GM12865 (cell line): ENCODE measurements around the gene PCDHB13.
"Not testable (repeated sequence)": the region's sequence is repeated elsewhere in the genome, so short reads cannot be mapped to it uniquely, and the experiment has no call there.

Source experiments
- DNase-seq: peaks from one replicate; pipeline ENCODE4 v3.0.0; 2010; ENCODE audit warnings: low read depth
- H3K4me3 ChIP-seq: 2 replicates; pipeline ENCODE4 v1.5.1; 2011; ENCODE audit warnings: mild to moderate bottlenecking, low read depth, low read length, control low read depth
- TF ChIP-seq, protein P1 (sequence below): IDR thresholded peaks from 2 replicates; pipeline ENCODE4 v1.5.1; 2011; ENCODE audit warnings: low read length, control low read depth, low read depth, inconsistent platforms; ENCODE audit not compliant: insufficient read depth; ENCODE audit errors: missing control alignments

The PCDHB13 gene

DNA sequence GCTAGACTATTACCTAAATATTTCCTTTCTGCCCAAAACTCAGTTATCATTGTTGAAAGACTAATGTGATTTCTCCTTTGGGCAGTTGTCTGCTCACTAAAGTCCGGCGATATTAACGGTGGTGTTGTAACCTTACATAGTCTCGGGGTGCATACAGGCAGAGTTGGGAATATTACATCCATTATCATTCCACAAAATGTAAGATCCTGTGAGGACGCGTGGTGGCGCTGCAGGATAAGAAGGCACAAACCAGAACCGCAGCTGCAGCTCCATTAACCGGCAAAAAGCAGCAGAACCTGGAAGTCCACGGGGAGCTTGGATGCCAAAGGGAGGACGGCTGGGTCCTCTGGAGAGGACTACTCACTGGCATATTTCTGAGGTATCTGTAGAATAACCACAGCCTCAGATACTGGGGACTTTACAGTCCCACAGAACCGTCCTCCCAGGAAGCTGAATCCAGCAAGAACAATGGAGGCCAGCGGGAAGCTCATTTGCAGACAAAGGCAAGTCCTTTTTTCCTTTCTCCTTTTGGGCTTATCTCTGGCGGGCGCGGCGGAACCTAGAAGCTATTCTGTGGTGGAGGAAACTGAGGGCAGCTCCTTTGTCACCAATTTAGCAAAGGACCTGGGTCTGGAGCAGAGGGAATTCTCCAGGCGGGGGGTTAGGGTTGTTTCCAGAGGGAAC, at the start of gene PCDHB13:
TSS of gene PCDHB13 (plus strand) at position 264 of the 684 bp plus-strand sequence. CDS start at position 469, 205 bp downstream.
- peak; percentile 3 for DNase-seq
- H3K4me3 ChIP-seq, result not testable (repeated sequence)

DNA sequence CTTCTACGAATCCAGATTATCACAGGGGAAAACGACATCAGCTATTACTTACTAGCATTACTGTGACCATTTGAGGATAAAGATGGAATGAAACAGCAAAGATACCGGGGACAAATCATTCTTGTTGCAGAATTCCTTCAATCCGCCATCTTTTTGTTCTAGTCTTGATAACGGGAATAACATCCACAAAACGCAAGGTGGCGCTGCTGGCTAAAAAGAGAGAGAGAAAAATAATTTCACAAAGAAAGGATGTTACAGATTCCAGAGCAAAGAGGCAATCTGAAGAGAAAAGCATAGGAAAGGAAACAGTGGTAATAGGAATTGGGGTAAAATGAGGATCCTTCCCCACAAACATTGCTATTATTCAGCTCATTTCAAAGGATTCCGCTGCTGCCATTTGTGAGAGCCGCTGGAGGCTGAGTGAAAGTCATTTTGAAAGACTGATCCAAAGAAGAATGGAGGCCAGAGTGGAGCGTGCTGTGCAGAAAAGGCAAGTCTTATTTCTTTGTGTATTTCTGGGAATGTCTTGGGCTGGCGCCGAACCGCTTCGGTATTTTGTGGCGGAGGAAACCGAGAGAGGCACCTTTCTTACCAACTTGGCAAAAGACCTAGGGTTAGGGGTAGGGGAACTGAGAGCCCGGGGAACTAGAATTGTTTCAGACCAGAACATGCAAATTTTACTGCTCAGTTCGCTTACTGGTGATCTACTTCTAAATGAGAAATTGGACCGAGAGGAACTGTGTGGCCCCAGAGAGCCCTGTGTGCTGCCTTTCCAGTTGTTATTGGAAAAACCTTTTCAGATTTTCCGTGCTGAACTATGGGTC, 41.1 kb upstream of the PCDHB13 start, which contains the start of gene PCDHB7:
TSS of gene PCDHB7 (plus strand) at position 264 of the 824 bp plus-strand sequence. CDS start at position 456, 192 bp downstream.
- H3K4me3 ChIP-seq, result no peak within 1 kb of the TSS
- TF ChIP-seq, protein P1, sequence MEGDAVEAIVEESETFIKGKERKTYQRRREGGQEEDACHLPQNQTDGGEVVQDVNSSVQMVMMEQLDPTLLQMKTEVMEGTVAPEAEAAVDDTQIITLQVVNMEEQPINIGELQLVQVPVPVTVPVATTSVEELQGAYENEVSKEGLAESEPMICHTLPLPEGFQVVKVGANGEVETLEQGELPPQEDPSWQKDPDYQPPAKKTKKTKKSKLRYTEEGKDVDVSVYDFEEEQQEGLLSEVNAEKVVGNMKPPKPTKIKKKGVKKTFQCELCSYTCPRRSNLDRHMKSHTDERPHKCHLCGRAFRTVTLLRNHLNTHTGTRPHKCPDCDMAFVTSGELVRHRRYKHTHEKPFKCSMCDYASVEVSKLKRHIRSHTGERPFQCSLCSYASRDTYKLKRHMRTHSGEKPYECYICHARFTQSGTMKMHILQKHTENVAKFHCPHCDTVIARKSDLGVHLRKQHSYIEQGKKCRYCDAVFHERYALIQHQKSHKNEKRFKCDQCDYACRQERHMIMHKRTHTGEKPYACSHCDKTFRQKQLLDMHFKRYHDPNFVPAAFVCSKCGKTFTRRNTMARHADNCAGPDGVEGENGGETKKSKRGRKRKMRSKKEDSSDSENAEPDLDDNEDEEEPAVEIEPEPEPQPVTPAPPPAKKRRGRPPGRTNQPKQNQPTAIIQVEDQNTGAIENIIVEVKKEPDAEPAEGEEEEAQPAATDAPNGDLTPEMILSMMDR, result peak; percentile 9
- DNase-seq, result no peak

DNA sequence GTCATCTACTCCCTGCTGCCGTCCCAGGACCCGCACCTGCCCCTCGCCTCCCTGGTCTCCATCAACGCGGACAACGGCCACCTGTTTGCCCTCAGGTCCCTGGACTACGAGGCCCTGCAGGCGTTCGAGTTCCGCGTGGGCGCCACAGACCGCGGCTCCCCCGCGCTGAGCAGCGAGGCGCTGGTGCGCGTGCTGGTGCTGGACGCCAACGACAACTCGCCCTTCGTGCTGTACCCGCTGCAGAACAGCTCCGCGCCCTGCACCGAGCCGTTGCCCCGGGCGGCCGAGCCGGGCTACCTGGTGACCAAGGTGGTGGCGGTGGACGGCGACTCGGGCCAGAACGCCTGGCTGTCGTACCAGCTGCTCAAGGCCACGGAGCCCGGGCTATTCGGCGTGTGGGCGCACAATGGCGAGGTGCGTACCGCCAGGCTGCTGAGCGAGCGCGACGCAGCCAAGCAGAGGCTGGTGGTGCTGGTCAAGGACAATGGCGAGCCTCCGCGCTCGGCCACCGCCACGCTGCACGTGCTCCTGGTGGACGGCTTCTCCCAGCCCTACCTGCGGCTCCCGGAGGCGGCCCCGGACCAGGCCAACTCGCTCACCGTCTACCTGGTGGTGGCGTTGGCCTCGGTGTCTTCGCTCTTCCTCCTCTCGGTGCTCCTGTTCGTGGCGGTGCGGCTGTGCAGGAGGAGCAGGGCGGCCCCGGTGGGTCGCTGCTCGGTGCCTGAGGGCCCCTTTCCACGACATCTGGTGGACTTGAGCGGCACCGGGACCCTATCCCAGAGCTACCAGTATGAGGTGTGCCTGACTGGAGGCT, 39.2 kb upstream of the PCDHB13 start:
- not testable (repeated sequence) for DNase-seq, H3K4me3 ChIP-seq

DNA sequence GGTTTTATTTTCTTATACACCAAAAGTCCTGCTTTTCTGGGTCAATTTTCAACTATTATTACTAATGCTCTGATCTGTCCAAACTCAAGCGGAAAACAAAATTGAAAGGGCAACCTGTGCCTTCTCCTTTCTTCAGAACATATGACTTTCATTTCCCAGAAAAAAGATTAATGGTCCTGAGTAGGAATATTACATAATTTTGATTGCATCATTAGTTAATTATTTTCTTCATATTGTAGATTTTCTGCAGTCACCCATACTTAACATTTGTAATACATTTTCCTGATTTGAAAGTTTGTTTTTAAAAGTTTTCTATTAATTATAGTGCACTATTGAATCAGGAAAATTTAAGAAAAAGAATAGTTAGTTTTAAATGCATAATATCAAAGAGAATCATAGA, 37.8 kb upstream of the PCDHB13 start:
- no peak for DNase-seq
- TF ChIP-seq, protein P1, result no peak
- H3K4me3 ChIP-seq, result no peak overlapping the region

DNA sequence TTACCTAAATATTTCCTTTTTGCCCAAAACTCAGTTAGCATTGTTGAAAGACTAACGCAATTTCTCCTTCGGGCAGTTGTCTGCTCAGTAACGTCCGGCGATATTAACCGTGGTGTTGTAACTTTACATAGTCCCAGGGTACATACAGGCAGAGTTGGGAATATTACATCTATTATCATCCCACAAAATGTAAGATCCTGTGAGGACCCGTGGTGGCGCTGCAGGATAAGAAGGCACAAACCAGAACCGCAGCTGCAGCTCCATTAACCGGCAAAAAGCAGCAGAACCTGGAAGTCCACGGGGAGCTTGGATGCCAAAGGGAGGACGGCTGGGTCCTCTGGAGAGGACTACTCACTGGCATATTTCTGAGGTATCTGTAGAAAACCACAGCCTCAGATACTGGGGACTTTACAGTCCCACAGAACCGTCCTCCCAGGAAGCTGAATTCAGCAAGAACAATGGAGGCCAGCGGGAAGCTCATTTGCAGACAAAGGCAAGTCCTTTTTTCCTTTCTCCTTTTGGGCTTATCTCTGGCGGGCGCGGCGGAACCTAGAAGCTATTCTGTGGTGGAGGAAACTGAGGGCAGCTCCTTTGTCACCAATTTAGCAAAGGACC, 36.0 kb upstream of the PCDHB13 start, which contains the start of gene PCDHB8:
TSS of gene PCDHB8 (plus strand) at position 214 of the 615 bp plus-strand sequence. CDS start at position 459, 245 bp downstream.
- not testable (repeated sequence) for H3K4me3 ChIP-seq, DNase-seq

DNA sequence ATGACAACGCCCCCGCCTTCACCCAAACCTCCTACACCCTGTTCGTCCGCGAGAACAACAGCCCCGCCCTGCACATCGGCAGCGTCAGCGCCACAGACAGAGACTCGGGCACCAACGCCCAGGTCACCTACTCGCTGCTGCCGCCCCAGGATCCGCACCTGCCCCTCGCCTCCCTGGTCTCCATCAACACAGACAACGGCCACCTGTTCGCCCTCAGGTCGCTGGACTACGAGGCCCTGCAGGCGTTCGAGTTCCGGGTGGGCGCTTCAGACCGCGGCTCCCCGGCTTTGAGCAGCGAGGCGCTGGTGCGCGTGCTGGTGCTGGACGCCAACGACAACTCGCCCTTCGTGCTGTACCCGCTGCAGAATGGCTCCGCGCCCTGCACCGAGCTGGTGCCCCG, 34.3 kb upstream of the PCDHB13 start:
- DNase-seq, result not testable (repeated sequence)

DNA sequence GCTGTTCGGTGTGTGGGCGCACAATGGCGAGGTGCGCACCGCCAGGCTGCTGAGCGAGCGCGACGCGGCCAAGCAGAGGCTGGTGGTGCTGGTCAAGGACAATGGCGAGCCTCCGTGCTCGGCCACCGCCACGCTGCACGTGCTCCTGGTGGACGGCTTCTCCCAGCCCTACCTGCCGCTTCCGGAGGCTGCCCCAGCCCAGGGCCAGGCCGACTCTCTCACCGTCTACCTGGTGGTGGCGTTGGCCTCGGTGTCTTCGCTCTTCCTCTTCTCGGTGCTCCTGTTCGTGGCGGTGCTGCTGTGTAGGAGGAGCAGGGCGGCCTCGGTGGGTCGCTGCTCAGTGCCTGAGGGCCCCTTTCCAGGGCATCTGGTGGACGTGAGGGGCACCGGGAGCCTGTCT, 33.8 kb upstream of the PCDHB13 start:
- not testable (repeated sequence) for DNase-seq, H3K4me3 ChIP-seq

More for the DNA sequence above, 34.3 kb upstream of the PCDHB13 start:
- H3K4me3 ChIP-seq, result not testable (repeated sequence)

DNA sequence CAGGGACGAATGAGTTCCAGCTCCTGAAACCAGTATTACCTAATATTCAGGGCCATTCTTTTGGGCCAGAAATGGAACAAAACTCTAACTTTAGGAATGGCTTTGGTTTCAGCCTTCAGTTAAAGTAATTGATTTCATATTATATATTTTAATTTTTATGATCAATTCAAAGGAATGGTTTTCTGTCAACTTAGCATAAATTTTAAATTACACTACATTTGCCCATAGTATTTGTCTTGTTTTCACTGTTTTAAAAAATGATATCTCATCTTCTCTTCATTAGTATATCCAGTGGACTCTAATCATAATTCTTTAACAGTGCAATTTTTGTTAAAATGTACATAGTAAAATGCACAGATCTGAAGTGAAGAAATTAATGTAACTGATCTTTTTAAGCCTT, 33.4 kb upstream of the PCDHB13 start:
- TF ChIP-seq, protein P1, result no peak
- no peak for DNase-seq
- no peak overlapping the region for H3K4me3 ChIP-seq

DNA sequence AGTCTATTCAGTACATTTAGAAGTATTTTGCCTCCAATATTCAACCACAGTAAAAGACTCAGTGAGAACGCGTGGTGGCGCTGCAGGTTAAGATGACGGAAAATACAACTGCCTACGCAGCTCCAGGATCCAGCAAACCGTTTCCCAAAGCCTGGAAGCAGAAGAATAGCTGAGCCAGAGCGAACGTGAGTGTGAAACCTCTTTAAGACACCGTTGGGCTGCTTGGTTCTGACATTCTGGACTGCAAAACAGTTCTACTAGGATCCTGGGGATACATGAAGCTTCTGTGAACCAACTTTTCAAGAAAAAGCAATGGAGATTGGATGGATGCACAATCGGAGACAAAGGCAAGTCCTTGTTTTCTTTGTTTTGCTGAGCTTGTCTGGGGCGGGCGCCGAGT, 31.5 kb upstream of the PCDHB13 start, which contains the start of gene PCDHB16:
TSS of gene PCDHB16 (plus strand) at position 140 of the 400 bp plus-strand sequence. CDS start at position 313, 173 bp downstream.
- TF ChIP-seq, protein P1, result no peak
- H3K4me3 ChIP-seq, result no peak within 1 kb of the TSS
- peak; percentile 2 for DNase-seq

DNA sequence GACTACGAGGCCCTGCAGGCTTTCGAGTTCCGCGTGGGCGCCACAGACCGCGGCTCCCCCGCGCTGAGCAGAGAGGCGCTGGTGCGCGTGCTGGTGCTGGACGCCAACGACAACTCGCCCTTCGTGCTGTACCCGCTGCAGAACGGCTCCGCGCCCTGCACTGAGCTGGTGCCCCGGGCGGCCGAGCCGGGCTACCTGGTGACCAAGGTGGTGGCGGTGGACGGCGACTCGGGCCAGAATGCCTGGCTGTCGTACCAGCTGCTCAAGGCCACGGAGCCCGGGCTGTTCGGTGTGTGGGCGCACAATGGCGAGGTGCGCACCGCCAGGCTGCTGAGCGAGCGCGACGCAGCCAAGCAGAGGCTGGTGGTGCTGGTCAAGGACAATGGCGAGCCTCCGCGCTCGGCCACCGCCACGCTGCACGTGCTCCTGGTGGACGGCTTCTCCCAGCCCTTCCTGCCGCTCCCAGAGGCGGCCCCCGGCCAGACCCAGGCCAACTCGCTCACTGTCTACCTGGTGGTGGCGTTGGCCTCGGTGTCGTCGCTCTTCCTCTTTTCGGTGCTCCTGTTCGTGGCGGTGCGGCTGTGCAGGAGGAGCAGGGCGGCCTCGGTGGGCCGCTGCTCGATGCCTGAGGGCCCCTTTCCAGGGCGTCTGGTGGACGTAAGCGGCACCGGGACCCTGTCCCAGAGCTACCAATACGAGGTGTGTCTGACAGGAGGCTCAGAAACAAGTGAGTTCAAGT, 29.4 kb upstream of the PCDHB13 start:
- not testable (repeated sequence) for DNase-seq, H3K4me3 ChIP-seq
